ENCODE measurements around the gene TCEAL5.
"Not testable (repeated sequence)": the region's sequence is repeated elsewhere in the genome, so short reads cannot be mapped to it uniquely, and the experiment has no call there.

TCEAL5 gene

GRCh38 chrX:103234869-103235268 lies 41.7 kb downstream of the TCEAL5 start:
- no peak for DNase-seq (ENCODE audit: low spot score)

- no peak for DNase-seq (ENCODE audit: low spot score)
Measured at GRCh38 chrX:103233263-103233662, 43.3 kb downstream of the TCEAL5 start.

GRCh38 chrX:103225918-103226317 lies 50.6 kb downstream of the TCEAL5 start:
- DNase-seq (ENCODE audit: low spot score) = not testable (repeated sequence)
